ENCODE measurements around the gene TMEFF2. TPM values are rescaled to one million over a fixed set of nuclear protein-coding genes. Genes with fewer than 3 reads are reported as not detected.

TMEFF2 gene
- total RNA-seq, 2 donors from 2014 or later = 0.09 TPM; not detected in 1

DNA sequence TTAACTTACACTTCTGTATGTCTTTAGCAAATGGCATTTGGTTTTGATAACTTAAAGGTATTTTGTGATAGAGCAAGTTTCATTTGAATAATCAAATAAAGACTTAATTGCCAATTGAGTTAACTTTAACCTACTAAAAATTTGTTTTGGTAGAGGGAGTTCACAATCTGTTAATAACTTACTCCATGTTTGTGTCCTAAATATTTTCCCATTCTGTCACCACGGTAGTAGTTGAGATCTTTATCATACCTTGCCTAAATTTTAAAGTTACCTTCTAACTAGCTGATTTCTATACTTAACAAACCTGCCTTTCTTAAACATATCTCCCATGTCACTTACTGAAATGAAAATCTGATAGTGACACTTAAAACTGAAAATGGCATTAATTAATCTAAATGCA, 127.1 kb downstream of the TMEFF2 start:
- H3K36me3 ChIP-seq (ENCODE audit: control insufficient read depth, insufficient read depth, low read length) = no peaks in the 10 kb centered on the region
- H3K4me3 ChIP-seq (ENCODE audit: low read length) = no peak overlapping the region
- TF ChIP-seq, protein P1, sequence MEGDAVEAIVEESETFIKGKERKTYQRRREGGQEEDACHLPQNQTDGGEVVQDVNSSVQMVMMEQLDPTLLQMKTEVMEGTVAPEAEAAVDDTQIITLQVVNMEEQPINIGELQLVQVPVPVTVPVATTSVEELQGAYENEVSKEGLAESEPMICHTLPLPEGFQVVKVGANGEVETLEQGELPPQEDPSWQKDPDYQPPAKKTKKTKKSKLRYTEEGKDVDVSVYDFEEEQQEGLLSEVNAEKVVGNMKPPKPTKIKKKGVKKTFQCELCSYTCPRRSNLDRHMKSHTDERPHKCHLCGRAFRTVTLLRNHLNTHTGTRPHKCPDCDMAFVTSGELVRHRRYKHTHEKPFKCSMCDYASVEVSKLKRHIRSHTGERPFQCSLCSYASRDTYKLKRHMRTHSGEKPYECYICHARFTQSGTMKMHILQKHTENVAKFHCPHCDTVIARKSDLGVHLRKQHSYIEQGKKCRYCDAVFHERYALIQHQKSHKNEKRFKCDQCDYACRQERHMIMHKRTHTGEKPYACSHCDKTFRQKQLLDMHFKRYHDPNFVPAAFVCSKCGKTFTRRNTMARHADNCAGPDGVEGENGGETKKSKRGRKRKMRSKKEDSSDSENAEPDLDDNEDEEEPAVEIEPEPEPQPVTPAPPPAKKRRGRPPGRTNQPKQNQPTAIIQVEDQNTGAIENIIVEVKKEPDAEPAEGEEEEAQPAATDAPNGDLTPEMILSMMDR (conservative IDR thresholded peaks at IDR 0.05) = no peak
- no peak overlapping the region for H3K27ac ChIP-seq (ENCODE audit: low read depth, low read length)
- H3K9ac ChIP-seq (ENCODE audit: extremely low read depth, low read length, poor library complexity, severe bottlenecking) = no peak overlapping the region
- no peak for DNase-seq
- H3K27me3 ChIP-seq (ENCODE audit: control insufficient read depth, insufficient read depth, low read length, poor library complexity, severe bottlenecking) = no peaks in the 10 kb centered on the region
- no peaks in the 10 kb centered on the region for H3K27me3 Mint-ChIP-seq (ENCODE audit: insufficient read depth)
- no peak overlapping the region for H3K27ac Mint-ChIP-seq
- H3K4me1 ChIP-seq (ENCODE audit: control insufficient read depth, insufficient read depth, low read length) = no peaks in the 10 kb centered on the region
- H3K4me1 Mint-ChIP-seq = peaks cover 1% of the 10 kb centered on the region
- WGBS, 2 experiments (ENCODE audit: insufficient coverage in 1 of 2, insufficient read length in 1 of 2) = 89 to 100% methylated on average over 1 of the region's 1 CpG
- no peaks in the 10 kb centered on the region for H3K9me3 Mint-ChIP-seq
- no peaks in the 10 kb centered on the region for H3K9me3 ChIP-seq (ENCODE audit: control insufficient read depth, low read length)
- no peak overlapping the region for H3K4me3 Mint-ChIP-seq
- no peaks in the 10 kb centered on the region for H3K36me3 Mint-ChIP-seq (ENCODE audit: low read depth)

DNA sequence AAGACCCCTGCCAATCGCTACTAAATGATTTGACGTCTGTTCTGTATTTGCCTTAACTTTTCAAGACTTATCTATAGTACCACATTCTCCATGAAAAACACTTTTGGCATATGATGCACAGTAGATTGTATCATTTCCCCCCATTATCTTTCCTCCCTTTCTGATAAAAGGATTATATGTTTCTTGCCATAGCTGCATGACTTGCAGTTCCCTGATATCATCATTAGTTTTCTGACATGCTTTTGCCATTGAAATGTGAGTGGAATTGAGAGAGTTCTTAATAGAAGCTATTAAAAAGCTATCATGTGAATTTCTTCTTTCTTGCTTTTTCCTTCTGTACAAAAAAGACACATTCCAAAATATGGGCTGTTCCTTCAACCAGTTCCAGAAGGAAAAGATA, 130.3 kb downstream of the TMEFF2 start:
- TF ChIP-seq, protein P1 (conservative IDR thresholded peaks at IDR 0.05) = no peak

DNA sequence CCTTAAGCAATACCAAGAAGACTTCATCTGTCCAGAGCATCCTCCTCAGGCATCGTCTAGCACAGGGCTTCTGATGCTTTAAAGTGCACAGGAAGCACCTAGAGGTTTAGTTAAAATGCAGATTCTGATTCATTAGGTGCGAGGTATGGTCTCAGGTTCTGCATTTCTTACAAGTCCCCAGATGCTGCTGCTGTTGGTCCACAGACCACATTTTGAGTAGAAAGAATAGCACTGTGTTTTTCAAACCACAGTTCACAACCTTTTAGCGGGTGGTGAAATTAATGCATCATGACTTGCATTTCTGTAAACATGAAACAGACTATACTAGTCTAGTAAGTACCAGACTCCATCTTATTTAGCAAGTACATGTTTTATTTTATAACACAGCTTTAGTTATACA, 134.6 kb downstream of the TMEFF2 start:
- Histone ChIP-seq H3K9me3 (ENCODE audit: control insufficient read depth, low read length) (no peaks in the 10 kb centered on the region), H3K4me1 (ENCODE audit: control insufficient read depth, insufficient read depth, low read length) (no peaks in the 10 kb centered on the region), H3K9ac (ENCODE audit: extremely low read depth, low read length, poor library complexity, severe bottlenecking) (no peak overlapping the region), H3K4me3 (ENCODE audit: low read length) (no peak overlapping the region), H3K27me3 (ENCODE audit: control insufficient read depth, insufficient read depth, low read length, poor library complexity, severe bottlenecking) (no peaks in the 10 kb centered on the region), H3K36me3 (ENCODE audit: control insufficient read depth, insufficient read depth, low read length) (no peaks in the 10 kb centered on the region), H3K27ac (ENCODE audit: low read depth, low read length) (no peak overlapping the region)
- DNase-seq = no peak
- no peaks in the 10 kb centered on the region for H3K27me3 Mint-ChIP-seq (ENCODE audit: insufficient read depth)
- no peaks in the 10 kb centered on the region for H3K36me3 Mint-ChIP-seq (ENCODE audit: low read depth)
- H3K27ac Mint-ChIP-seq = no peak overlapping the region
- peaks cover 7% of the 10 kb centered on the region for H3K4me1 Mint-ChIP-seq
- WGBS, 2 experiments (ENCODE audit: insufficient coverage in 1 of 2, insufficient read length in 1 of 2) = 91 to 93% methylated on average over 2 to 3 of the region's 3 CpGs
- no peak overlapping the region for H3K4me3 Mint-ChIP-seq
- TF ChIP-seq, protein P1 (conservative IDR thresholded peaks at IDR 0.05) = no peak
- no peaks in the 10 kb centered on the region for H3K9me3 Mint-ChIP-seq

More for the DNA sequence above, 130.3 kb downstream of the TMEFF2 start:
- peaks cover 3% of the 10 kb centered on the region for H3K4me1 Mint-ChIP-seq
- Histone ChIP-seq H3K9me3 (ENCODE audit: control insufficient read depth, low read length) (no peaks in the 10 kb centered on the region), H3K36me3 (ENCODE audit: control insufficient read depth, insufficient read depth, low read length) (no peaks in the 10 kb centered on the region), H3K4me1 (ENCODE audit: control insufficient read depth, insufficient read depth, low read length) (no peaks in the 10 kb centered on the region), H3K4me3 (ENCODE audit: low read length) (no peak overlapping the region), H3K27me3 (ENCODE audit: control insufficient read depth, insufficient read depth, low read length, poor library complexity, severe bottlenecking) (no peaks in the 10 kb centered on the region), H3K9ac (ENCODE audit: extremely low read depth, low read length, poor library complexity, severe bottlenecking) (no peak overlapping the region), H3K27ac (ENCODE audit: low read depth, low read length) (no peak overlapping the region)
- no peak overlapping the region for H3K27ac Mint-ChIP-seq
- no peaks in the 10 kb centered on the region for H3K27me3 Mint-ChIP-seq (ENCODE audit: insufficient read depth)
- H3K4me3 Mint-ChIP-seq = no peak overlapping the region
- no peak for DNase-seq
- no peaks in the 10 kb centered on the region for H3K36me3 Mint-ChIP-seq (ENCODE audit: low read depth)
- WGBS, 2 experiments (ENCODE audit: insufficient coverage in 1 of 2, insufficient read length in 1 of 2) = 92 to 100% methylated on average over 2 of the region's 2 CpGs
- no peaks in the 10 kb centered on the region for H3K9me3 Mint-ChIP-seq
